Erythroblast (primary cell): ENCODE data around the gene METAP1.
"Not testable (repeated sequence)": the region's sequence is repeated elsewhere in the genome, so short reads cannot be mapped to it uniquely, and the experiment has no call there.

Source experiments
- DNase-seq, 2 experiments: peaks; one replicate each; lab custom pipeline; 2025; lab: John Stamatoyannopoulos, UW
- GATA1 ChIP-seq: IDR thresholded peaks from 2 replicates; pipeline ENCODE4 v1.6.1; 2011; ENCODE audit warnings: low read depth, mild to moderate bottlenecking, control low read depth, low read length, moderate library complexity
- POLR2A ChIP-seq: IDR thresholded peaks from 2 replicates; pipeline ENCODE4 v1.6.1; 2011; ENCODE audit warnings: mild to moderate bottlenecking, low read length

The METAP1 gene

GRCh38 chr4:98977557-98977956, 18.0 kb upstream of the METAP1 start:
- no peak for DNase-seq
- no peak for TF ChIP-seq POLR2A
- no peak for TF ChIP-seq GATA1

GRCh38 chr4:98987720-98988119, 7.8 kb upstream of the METAP1 start:
- TF ChIP-seq POLR2A = no peak
- TF ChIP-seq GATA1 = no peak
- no peak for DNase-seq

GRCh38 chr4:98992835-98993234, 2.7 kb upstream of the METAP1 start:
- DNase-seq = not testable (repeated sequence)

- no peak for DNase-seq
- TF ChIP-seq GATA1 (no peak), POLR2A (no peak)
Measured at GRCh38 chr4:98993419-98994071, 2.0 kb upstream of the METAP1 start.

GRCh38 chr4:98994474-98995182, 893 bp upstream of the METAP1 start:
- no peak for TF ChIP-seq GATA1
- no peak for TF ChIP-seq POLR2A
- DNase-seq = no peak

- TF ChIP-seq GATA1 (no peak), POLR2A (no peak)
- DNase-seq = peak; percentile 56 to 63
Measured at GRCh38 chr4:98996056-98996764, 689 bp downstream of the METAP1 start.

- DNase-seq = peak in 1 of 2 experiments; percentile 63
- TF ChIP-seq GATA1 (no peak), POLR2A (no peak)
Measured at GRCh38 chr4:98996765-98997068, 1.2 kb downstream of the METAP1 start.

- no peak for TF ChIP-seq POLR2A
- no peak for TF ChIP-seq GATA1
- DNase-seq = peak in 1 of 2 experiments; percentile 17
Measured at GRCh38 chr4:98997166-98997565, 1.6 kb downstream of the METAP1 start.

GRCh38 chr4:98998551-98998950, 3.0 kb downstream of the METAP1 start:
- DNase-seq = no peak
- TF ChIP-seq GATA1 = no peak
- TF ChIP-seq POLR2A = no peak

GRCh38 chr4:99002279-99002678, 6.8 kb downstream of the METAP1 start:
- DNase-seq = no peak
- no peak for TF ChIP-seq GATA1
- no peak for TF ChIP-seq POLR2A

GRCh38 chr4:99008051-99008450, 12.5 kb downstream of the METAP1 start:
- TF ChIP-seq POLR2A (no peak), GATA1 (no peak)
- no peak for DNase-seq

- TF ChIP-seq GATA1 (no peak), POLR2A (no peak)
Measured at GRCh38 chr4:99011910-99012309, 16.4 kb downstream of the METAP1 start.

GRCh38 chr4:99013402-99013843, 17.9 kb downstream of the METAP1 start:
- TF ChIP-seq POLR2A (no peak), GATA1 (no peak)
- no peak for DNase-seq

More at GRCh38 chr4:99011910-99012309, 16.4 kb downstream of the METAP1 start:
- DNase-seq = no peak

- DNase-seq = no peak
- TF ChIP-seq POLR2A (no peak), GATA1 (no peak)
Measured at GRCh38 chr4:99013884-99014523, 18.5 kb downstream of the METAP1 start.
